ACC112 (cell line): ENCODE data around the gene AARSD1.
"Not testable (repeated sequence)": the region's sequence is repeated elsewhere in the genome, so short reads cannot be mapped to it uniquely, and the experiment has no call there.

ENCODE experiments used
- H2AFZ ChIP-seq: fragments of 200-600 bp; sonication (generic); one replicate; pipeline ENCODE4 v1.6.0; 2017; ENCODE audit warnings: antibody characterized with exemption, low read length; ENCODE audit not compliant: unreplicated experiment
- H3K27ac ChIP-seq: fragments of 200-600 bp; sonication (generic); 2 replicates; pipeline ENCODE4 v1.5.1; 2014; ENCODE audit warnings: low read depth, mild to moderate bottlenecking, antibody characterized with exemption, low read length, moderate library complexity
- H3K27me3 ChIP-seq: fragments of 200-600 bp; sonication (generic); 2 replicates; pipeline ENCODE4 v1.6.1; 2014; ENCODE audit warnings: mild to moderate bottlenecking, antibody characterized with exemption, low read length, moderate library complexity, mixed read lengths; ENCODE audit not compliant: insufficient read depth
- H3K36me3 ChIP-seq: fragments of 200-600 bp; sonication (generic); 2 replicates; pipeline ENCODE4 v1.6.1; 2016; ENCODE audit warnings: mild to moderate bottlenecking, antibody characterized with exemption, low read length, moderate library complexity, mixed read lengths; ENCODE audit not compliant: insufficient read depth
- H3K4me1 ChIP-seq: fragments of 200-600 bp; sonication (generic); one replicate; pipeline ENCODE4 v1.6.1; 2016; ENCODE audit warnings: low read length, mixed read lengths; ENCODE audit not compliant: insufficient read depth, unreplicated experiment, control insufficient read depth
- H3K4me3 ChIP-seq: fragments of 200-600 bp; sonication (generic); 2 replicates; pipeline ENCODE4 v1.5.1; 2014; ENCODE audit warnings: mild to moderate bottlenecking, low read depth, low read length
- H3K79me2 ChIP-seq: fragments of 200-600 bp; sonication (generic); one replicate; pipeline ENCODE4 v1.6.0; 2016; ENCODE audit warnings: low read length; ENCODE audit not compliant: control insufficient read depth, unreplicated experiment, insufficient read depth

AARSD1 gene

GRCh38 chr17:42920106-42920900 lies 44.0 kb downstream of the AARSD1 start:
- Histone ChIP-seq H3K79me2 (no peaks in the 10 kb centered on the region), H2AFZ (no peak overlapping the region), H3K4me3 (no peak overlapping the region), H3K27ac (no peak overlapping the region), H3K27me3 (peaks cover 7% of the 10 kb centered on the region; the same call in 1 of the 2 replicates), H3K4me1 (no peaks in the 10 kb centered on the region), H3K36me3 (no peaks in the 10 kb centered on the region)

GRCh38 chr17:42919522-42920077 lies 44.7 kb downstream of the AARSD1 start:
- H3K4me3 ChIP-seq, H3K36me3 ChIP-seq, H3K27ac ChIP-seq, H3K27me3 ChIP-seq, H3K79me2 ChIP-seq, H2AFZ ChIP-seq, H3K4me1 ChIP-seq: not testable (repeated sequence)

- Histone ChIP-seq H3K79me2 (no peaks in the 10 kb centered on the region), H3K4me1 (no peaks in the 10 kb centered on the region), H3K27me3 (peaks cover 7% of the 10 kb centered on the region; the same call in 1 of the 2 replicates), H2AFZ (no peak overlapping the region), H3K27ac (no peak overlapping the region), H3K36me3 (no peaks in the 10 kb centered on the region), H3K4me3 (no peak overlapping the region)
These were observed 45.2 kb downstream of the AARSD1 start for GRCh38 chr17:42918902-42919521.

- Histone ChIP-seq H2AFZ (no peak overlapping the region), H3K27me3 (0 out of 2 replicates have a peak, but pooled peaks cover 3% of the 10 kb centered on the region), H3K36me3 (no peaks in the 10 kb centered on the region), H3K4me1 (no peaks in the 10 kb centered on the region), H3K4me3 (no peak overlapping the region), H3K79me2 (no peaks in the 10 kb centered on the region), H3K27ac (no peak overlapping the region)
These were observed 47.0 kb downstream of the AARSD1 start for GRCh38 chr17:42917236-42917603.

- H3K36me3 ChIP-seq, H3K4me1 ChIP-seq, H3K27me3 ChIP-seq, H3K79me2 ChIP-seq, H3K4me3 ChIP-seq, H2AFZ ChIP-seq, H3K27ac ChIP-seq: not testable (repeated sequence)
These were observed 47.6 kb downstream of the AARSD1 start for GRCh38 chr17:42916388-42917235.

GRCh38 chr17:42915288-42915687 lies 49.0 kb downstream of the AARSD1 start:
- not testable (repeated sequence) for H2AFZ ChIP-seq, H3K36me3 ChIP-seq, H3K4me1 ChIP-seq, H3K27ac ChIP-seq, H3K4me3 ChIP-seq, H3K79me2 ChIP-seq
- peaks cover 17% of the 10 kb centered on the region; the same call in 1 of the 2 replicates for H3K27me3 ChIP-seq

- no peak overlapping the region for H3K27ac ChIP-seq
- no peaks in the 10 kb centered on the region for H3K36me3 ChIP-seq
- peaks cover 17% of the 10 kb centered on the region for H3K27me3 ChIP-seq
- H3K4me3 ChIP-seq: no peak overlapping the region
- H3K4me1 ChIP-seq: no peaks in the 10 kb centered on the region
- no peak overlapping the region for H2AFZ ChIP-seq
- H3K79me2 ChIP-seq: no peaks in the 10 kb centered on the region
These were observed 50.2 kb downstream of the AARSD1 start for GRCh38 chr17:42913981-42914617.

- no peaks in the 10 kb centered on the region for H3K4me1 ChIP-seq
- no peak overlapping the region for H2AFZ ChIP-seq
- no peak overlapping the region for H3K4me3 ChIP-seq
- peaks cover 17% of the 10 kb centered on the region for H3K27me3 ChIP-seq
- no peaks in the 10 kb centered on the region for H3K79me2 ChIP-seq
- no peak overlapping the region for H3K27ac ChIP-seq
- H3K36me3 ChIP-seq: no peaks in the 10 kb centered on the region
These were observed 50.7 kb downstream of the AARSD1 start for GRCh38 chr17:42913522-42913921.

- peaks cover 37% of the 10 kb centered on the region for H3K27me3 ChIP-seq
- H3K4me3 ChIP-seq: no peak overlapping the region
- H3K4me1 ChIP-seq: no peaks in the 10 kb centered on the region
- H3K27ac ChIP-seq: no peak overlapping the region
- H3K36me3 ChIP-seq: no peaks in the 10 kb centered on the region
- no peak overlapping the region for H2AFZ ChIP-seq
- no peaks in the 10 kb centered on the region for H3K79me2 ChIP-seq
These were observed 55.2 kb downstream of the AARSD1 start for GRCh38 chr17:42908872-42909700.
